ENCODE measurements around the gene FANCC. TPM values are rescaled to one million over a fixed set of nuclear protein-coding genes. Genes with fewer than 3 reads are reported as not detected.
"Not testable (repeated sequence)": the region's sequence is repeated elsewhere in the genome, so short reads cannot be mapped to it uniquely, and the experiment has no call there.

Gene FANCC
- polyA plus RNA-seq, 4 donors = 4.9 to 20.6 (median 7.1) TPM

DNA sequence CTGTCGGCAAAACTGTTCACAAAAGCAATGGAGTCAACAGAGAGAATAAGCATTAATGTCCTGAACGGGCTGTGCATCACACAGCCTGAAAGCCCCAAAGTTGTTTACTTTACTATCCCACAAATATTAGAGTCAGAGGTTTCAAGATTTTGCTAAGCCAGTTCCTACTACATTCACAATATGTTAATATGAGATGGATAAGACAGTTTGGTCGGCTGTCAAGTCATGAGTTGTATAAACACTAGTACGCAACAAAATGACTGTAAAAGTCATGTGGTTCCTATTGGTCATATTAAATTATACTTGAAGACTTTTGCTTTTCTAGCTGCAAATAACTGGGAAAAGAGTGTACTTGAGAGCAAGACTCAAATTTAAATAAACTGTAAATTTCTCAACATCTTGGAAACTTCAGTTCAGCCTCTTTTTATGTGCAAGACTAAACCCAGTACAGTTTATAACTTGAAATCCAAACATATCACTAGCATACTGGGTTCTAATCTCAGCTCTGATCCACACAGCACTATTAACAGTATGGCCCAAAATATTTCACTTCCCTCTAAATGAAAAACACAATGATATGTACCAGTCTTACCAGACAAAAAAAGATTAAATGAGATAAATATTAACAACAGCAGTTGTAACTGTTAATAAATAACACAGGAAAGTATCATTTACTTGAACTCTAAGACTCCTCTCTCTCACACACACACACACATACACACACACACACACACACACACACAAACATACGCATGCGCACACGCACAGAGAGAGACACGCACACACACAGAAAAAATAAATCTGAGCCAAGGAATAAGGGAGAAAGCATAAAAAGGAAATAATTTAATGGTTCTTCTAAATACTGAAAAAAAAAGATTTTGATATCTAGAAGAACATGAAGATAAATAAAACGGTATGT, 33.1 kb downstream of the FANCC start:
- WGBS, 3 donors = 20 to 43% (median 43%) methylated on average over 9 of the region's 9 CpGs
- Histone ChIP-seq H3K4me1 (ENCODE audit: control insufficient read depth in 3 of 3, insufficient read depth in 2 of 3, low read depth in 1 of 3, low read length in 2 of 3) (peaks cover 3 to 5% (median 3%) of the 10 kb centered on the region in 3 donors), H3K36me3 (ENCODE audit: control insufficient read depth in 3 of 3, insufficient read depth in 2 of 3, low read depth in 1 of 3, low read length in 3 of 3) (no peaks in the 10 kb centered on the region), H3K4me3 (ENCODE audit: low read depth in 1 of 3, low read length in 3 of 3) (no peak overlapping the region), H3K27ac (ENCODE audit: low read depth in 1 of 3, low read length in 2 of 3) (peak overlapping the region in 1 of 3 donors; percentile 77), H3K27me3 (ENCODE audit: control insufficient read depth in 3 of 3, insufficient read depth in 3 of 3, low read length in 3 of 3) (no peaks in the 10 kb centered on the region), H3K9me3 (ENCODE audit: control insufficient read depth in 2 of 2, insufficient read depth in 1 of 2, low read depth in 1 of 2, low read length in 1 of 2) (peaks cover 1 to 4% of the 10 kb centered on the region in 2 donors)
- peak; percentile 75 to 78 for DNase-seq
- no peak for FAIRE-seq

DNA sequence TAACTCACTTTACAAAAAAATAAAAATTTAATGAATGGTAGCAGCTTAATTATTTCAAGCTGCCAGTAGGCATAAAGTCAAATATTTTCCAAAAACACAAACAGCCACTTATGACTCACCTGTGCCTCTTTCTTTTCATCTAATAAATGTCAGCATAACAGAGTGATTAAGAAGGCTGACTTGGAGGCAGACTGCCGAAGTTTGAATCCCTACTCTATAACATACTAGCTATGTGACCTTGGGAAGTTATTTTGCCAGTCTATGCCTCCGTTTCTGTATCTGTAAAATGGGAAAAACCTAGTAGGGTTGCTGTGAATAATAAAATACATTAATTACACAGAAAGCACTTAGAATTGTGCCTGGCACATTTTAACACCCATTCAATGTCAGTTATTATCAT, 33.8 kb downstream of the FANCC start:
- Histone ChIP-seq H3K4me1 (ENCODE audit: control insufficient read depth in 3 of 3, insufficient read depth in 2 of 3, low read depth in 1 of 3, low read length in 2 of 3) (peaks cover 3 to 5% (median 3%) of the 10 kb centered on the region in 3 donors), H3K27ac (ENCODE audit: low read depth in 1 of 3, low read length in 2 of 3) (peak overlapping the region in 1 of 3 donors; percentile 77), H3K36me3 (ENCODE audit: control insufficient read depth in 3 of 3, insufficient read depth in 2 of 3, low read depth in 1 of 3, low read length in 3 of 3) (no peaks in the 10 kb centered on the region), H3K9me3 (ENCODE audit: control insufficient read depth in 2 of 2, insufficient read depth in 1 of 2, low read depth in 1 of 2, low read length in 1 of 2) (peaks cover 1 to 11% of the 10 kb centered on the region in 2 donors), H3K27me3 (ENCODE audit: control insufficient read depth in 3 of 3, insufficient read depth in 3 of 3, low read length in 3 of 3) (no peaks in the 10 kb centered on the region), H3K4me3 (ENCODE audit: low read depth in 1 of 3, low read length in 3 of 3) (no peak overlapping the region)
- WGBS, 3 donors = 19 to 56% (median 37%) methylated on average over 2 of the region's 2 CpGs
- no peak for DNase-seq
- FAIRE-seq = no peak

DNA sequence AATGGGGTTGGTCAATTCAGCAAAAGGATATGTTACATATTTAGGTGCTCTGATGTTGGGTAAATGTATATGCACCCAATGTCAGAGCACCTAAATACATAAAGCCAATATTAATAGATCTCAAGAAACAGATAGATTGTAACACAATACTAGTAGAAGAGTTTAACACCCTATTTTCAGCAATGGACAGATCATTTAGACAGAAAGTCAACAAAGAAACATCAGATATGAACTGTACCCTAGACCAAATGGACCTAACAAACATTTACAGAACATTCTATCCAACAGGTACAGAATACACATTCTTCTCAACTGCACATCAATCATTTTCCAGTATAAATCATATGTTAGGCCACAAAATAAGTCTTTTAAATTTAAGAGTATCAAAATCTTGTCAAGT, 35.2 kb downstream of the FANCC start:
- FAIRE-seq (no peak), DNase-seq (no peak)
- H3K36me3 ChIP-seq (ENCODE audit: control insufficient read depth in 3 of 3, insufficient read depth in 2 of 3, low read depth in 1 of 3, low read length in 3 of 3) = no peaks in the 10 kb centered on the region
- no peak overlapping the region for H3K27ac ChIP-seq (ENCODE audit: low read depth in 1 of 3, low read length in 2 of 3)
- peaks cover 1 to 11% of the 10 kb centered on the region in 2 donors for H3K9me3 ChIP-seq (ENCODE audit: control insufficient read depth in 2 of 2, insufficient read depth in 1 of 2, low read depth in 1 of 2, low read length in 1 of 2)
- no peaks in the 10 kb centered on the region for H3K27me3 ChIP-seq (ENCODE audit: control insufficient read depth in 3 of 3, insufficient read depth in 3 of 3, low read length in 3 of 3)
- peaks cover 3 to 5% (median 3%) of the 10 kb centered on the region in 3 donors for H3K4me1 ChIP-seq (ENCODE audit: control insufficient read depth in 3 of 3, insufficient read depth in 2 of 3, low read depth in 1 of 3, low read length in 2 of 3)
- H3K4me3 ChIP-seq (ENCODE audit: low read depth in 1 of 3, low read length in 3 of 3) = no peak overlapping the region

GRCh38 chr9:95280745-95281144, 36.8 kb downstream of the FANCC start:
- Histone ChIP-seq H3K27me3 (ENCODE audit: control insufficient read depth in 3 of 3, insufficient read depth in 3 of 3, low read length in 3 of 3) (no peaks in the 10 kb centered on the region), H3K9me3 (ENCODE audit: control insufficient read depth in 2 of 2, insufficient read depth in 1 of 2, low read depth in 1 of 2, low read length in 1 of 2) (peaks cover 1 to 11% of the 10 kb centered on the region in 2 donors), H3K4me1 (ENCODE audit: control insufficient read depth in 3 of 3, insufficient read depth in 2 of 3, low read depth in 1 of 3, low read length in 2 of 3) (peaks cover 3 to 5% (median 3%) of the 10 kb centered on the region in 3 donors), H3K4me3 (ENCODE audit: low read depth in 1 of 3, low read length in 3 of 3) (no peak overlapping the region), H3K36me3 (ENCODE audit: control insufficient read depth in 3 of 3, insufficient read depth in 2 of 3, low read depth in 1 of 3, low read length in 3 of 3) (no peaks in the 10 kb centered on the region), H3K27ac (ENCODE audit: low read depth in 1 of 3, low read length in 2 of 3) (no peak overlapping the region)
- no peak for DNase-seq
- whole genome bisulfite sequencing, 3 donors = 97 to 100% (median 99%) methylated on average over 1 of the region's 1 CpG
- no peak for FAIRE-seq

DNA sequence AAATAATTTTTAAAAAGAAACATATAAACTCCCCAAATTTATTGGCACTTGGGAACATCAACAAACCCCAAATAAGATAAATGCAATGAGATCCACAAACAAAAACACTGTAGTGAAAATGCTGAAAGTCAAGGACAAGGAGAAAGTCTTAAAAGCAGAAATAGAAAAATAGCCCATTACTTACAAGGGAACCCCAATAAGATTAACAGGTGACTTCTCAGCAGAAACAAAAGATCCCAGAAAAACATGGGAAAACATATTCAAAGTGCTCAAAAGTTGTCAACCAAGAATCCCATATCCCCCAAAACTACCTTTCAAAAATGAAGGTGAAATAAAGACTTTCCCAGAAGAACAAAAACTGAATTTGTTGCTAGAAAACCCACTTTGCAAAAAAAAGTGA, 40.0 kb downstream of the FANCC start:
- Histone ChIP-seq H3K27ac (ENCODE audit: low read depth in 1 of 3, low read length in 2 of 3) (no peak overlapping the region), H3K4me3 (ENCODE audit: low read depth in 1 of 3, low read length in 3 of 3) (no peak overlapping the region), H3K4me1 (ENCODE audit: control insufficient read depth in 3 of 3, insufficient read depth in 2 of 3, low read depth in 1 of 3, low read length in 2 of 3) (no peaks in the 10 kb centered on the region), H3K9me3 (ENCODE audit: control insufficient read depth in 2 of 2, insufficient read depth in 1 of 2, low read depth in 1 of 2, low read length in 1 of 2) (peaks cover 0 to 11% of the 10 kb centered on the region in 2 donors), H3K36me3 (ENCODE audit: control insufficient read depth in 3 of 3, insufficient read depth in 2 of 3, low read depth in 1 of 3, low read length in 3 of 3) (no peaks in the 10 kb centered on the region), H3K27me3 (ENCODE audit: control insufficient read depth in 3 of 3, insufficient read depth in 3 of 3, low read length in 3 of 3) (no peaks in the 10 kb centered on the region)
- FAIRE-seq (no peak), DNase-seq (no peak)

DNA sequence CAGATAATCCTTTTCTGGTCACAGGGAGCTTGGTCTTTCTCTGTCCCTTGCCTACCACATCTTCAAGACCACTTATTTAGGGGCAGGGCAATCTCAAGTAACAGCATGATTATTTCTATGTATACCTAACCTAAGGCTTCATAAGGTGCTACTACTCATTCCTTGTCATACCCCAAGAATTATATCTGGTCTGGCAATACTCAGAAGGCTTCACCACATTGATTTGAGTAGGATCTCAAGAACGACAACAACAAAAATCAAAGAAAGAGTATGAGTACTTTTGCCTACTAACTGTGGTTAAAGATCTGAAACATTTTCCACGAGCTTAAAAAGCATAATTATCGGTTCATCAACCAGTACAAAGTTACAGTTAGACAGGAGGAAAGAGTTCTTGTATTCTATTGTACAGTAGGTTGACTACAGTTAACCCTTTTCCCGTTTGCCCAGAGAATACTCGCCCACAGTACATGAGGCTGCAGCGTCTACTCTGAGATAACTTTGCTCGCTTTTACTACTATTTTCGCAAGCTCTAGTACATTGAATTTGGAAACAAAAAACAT, 41.0 kb downstream of the FANCC start:
- FAIRE-seq (no peak), DNase-seq (no peak)
- no peaks in the 10 kb centered on the region for H3K27me3 ChIP-seq (ENCODE audit: control insufficient read depth in 3 of 3, insufficient read depth in 3 of 3, low read length in 3 of 3)
- H3K36me3 ChIP-seq (ENCODE audit: control insufficient read depth in 3 of 3, insufficient read depth in 2 of 3, low read depth in 1 of 3, low read length in 3 of 3) = no peaks in the 10 kb centered on the region
- no peaks in the 10 kb centered on the region for H3K4me1 ChIP-seq (ENCODE audit: control insufficient read depth in 3 of 3, insufficient read depth in 2 of 3, low read depth in 1 of 3, low read length in 2 of 3)
- H3K9me3 ChIP-seq (ENCODE audit: control insufficient read depth in 2 of 2, insufficient read depth in 1 of 2, low read depth in 1 of 2, low read length in 1 of 2) = peaks cover 0 to 11% of the 10 kb centered on the region in 2 donors
- 85 to 93% (median 86%) methylated on average over 8 of the region's 8 CpGs for WGBS, 3 donors
- no peak overlapping the region for H3K4me3 ChIP-seq (ENCODE audit: low read depth in 1 of 3, low read length in 3 of 3)
- no peak overlapping the region for H3K27ac ChIP-seq (ENCODE audit: low read depth in 1 of 3, low read length in 2 of 3)

GRCh38 chr9:95274160-95274559, 43.3 kb downstream of the FANCC start:
- H3K36me3 ChIP-seq (ENCODE audit: control insufficient read depth in 3 of 3, insufficient read depth in 2 of 3, low read depth in 1 of 3, low read length in 3 of 3); FAIRE-seq; H3K27me3 ChIP-seq (ENCODE audit: control insufficient read depth in 3 of 3, insufficient read depth in 3 of 3, low read length in 3 of 3); DNase-seq; H3K9me3 ChIP-seq (ENCODE audit: control insufficient read depth in 2 of 2, insufficient read depth in 1 of 2, low read depth in 1 of 2, low read length in 1 of 2); H3K4me3 ChIP-seq (ENCODE audit: low read depth in 1 of 3, low read length in 3 of 3); H3K27ac ChIP-seq (ENCODE audit: low read depth in 1 of 3, low read length in 2 of 3): not testable (repeated sequence)
- 91 to 100% (median 100%) methylated on average over 2 of the region's 2 CpGs for WGBS, 3 donors
- peaks cover 0 to 11% (median 2%) of the 10 kb centered on the region in 3 donors for H3K4me1 ChIP-seq (ENCODE audit: control insufficient read depth in 3 of 3, insufficient read depth in 2 of 3, low read depth in 1 of 3, low read length in 2 of 3)

GRCh38 chr9:95273369-95274022, 44.0 kb downstream of the FANCC start:
- FAIRE-seq (no peak), DNase-seq (no peak)
- Histone ChIP-seq H3K27me3 (ENCODE audit: control insufficient read depth in 3 of 3, insufficient read depth in 3 of 3, low read length in 3 of 3) (no peaks in the 10 kb centered on the region), H3K4me1 (ENCODE audit: control insufficient read depth in 3 of 3, insufficient read depth in 2 of 3, low read depth in 1 of 3, low read length in 2 of 3) (peaks cover 0 to 18% (median 2%) of the 10 kb centered on the region in 3 donors), H3K27ac (ENCODE audit: low read depth in 1 of 3, low read length in 2 of 3) (no peak overlapping the region), H3K9me3 (ENCODE audit: control insufficient read depth in 2 of 2, insufficient read depth in 1 of 2, low read depth in 1 of 2, low read length in 1 of 2) (no peaks in the 10 kb centered on the region), H3K36me3 (ENCODE audit: control insufficient read depth in 3 of 3, insufficient read depth in 2 of 3, low read depth in 1 of 3, low read length in 3 of 3) (no peaks in the 10 kb centered on the region), H3K4me3 (ENCODE audit: low read depth in 1 of 3, low read length in 3 of 3) (no peak overlapping the region)
- 65 to 72% (median 67%) methylated on average over 4 of the region's 4 CpGs for WGBS, 3 donors
